ENCODE results near the gene CD320. TPM values are rescaled to one million over a fixed set of nuclear protein-coding genes. Genes with fewer than 3 reads are reported as not detected.

The CD320 gene
- total RNA-seq = 60.1 and 66.3 TPM in 2 replicates

GRCh38 chr19:8307965-8308866 is at the start of gene CD320:
CD320 (minus strand) TSS chr19:8308358; CDS start chr19:8308290, 68 bp downstream.

DNA sequence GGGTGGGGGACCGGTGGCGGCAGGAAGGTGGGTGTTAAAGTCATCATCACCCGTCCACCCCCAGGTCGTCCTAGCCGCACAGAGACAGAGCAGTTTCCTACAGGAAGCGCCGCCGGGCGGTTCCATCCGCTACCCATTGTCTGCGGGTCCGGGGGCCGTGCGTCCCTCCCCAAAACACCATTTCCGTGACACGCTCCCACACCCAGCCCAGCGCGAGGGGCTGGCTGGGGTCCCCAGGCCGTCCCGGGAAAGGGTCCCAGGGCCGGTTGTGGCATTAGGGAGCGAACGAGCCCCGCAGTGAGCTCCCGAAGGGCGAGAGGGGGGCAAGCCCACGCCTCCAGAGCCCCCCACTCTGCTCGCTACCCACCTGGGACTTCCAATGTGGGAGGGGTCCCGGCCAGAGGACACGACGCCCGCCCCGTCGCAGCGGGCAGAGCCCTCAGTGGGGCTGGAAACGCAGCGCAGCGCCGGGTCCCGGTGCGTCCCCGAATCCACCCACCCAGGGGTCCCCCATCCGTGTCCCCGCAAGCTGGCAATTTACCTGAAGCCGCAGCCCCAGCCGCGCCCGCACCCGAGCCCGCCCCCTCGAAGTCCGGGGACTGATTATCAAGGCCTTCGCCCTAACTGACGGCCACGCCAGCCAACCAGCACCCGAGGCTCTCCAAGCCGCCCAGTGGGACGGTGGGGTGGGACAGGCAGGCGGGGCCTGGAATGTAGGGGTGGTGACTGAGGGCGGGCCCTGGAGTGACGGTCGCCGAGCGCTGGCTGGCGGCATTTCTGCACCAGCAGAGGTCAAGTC is 34.7 kb upstream of the CD320 start, which contains the start of gene KANK3:
Gene KANK3 (minus strand): TSS at position 579 of the 799 bp plus-strand sequence. CDS start 5,434 bp downstream, outside the sequence.

GRCh38 chr19:8321067-8321985 is 13.2 kb upstream of the CD320 start, which contains the start of the genes NDUFA7 and RPS28:
NDUFA7 (minus strand) TSS chr19:8321375; CDS start chr19:8321358, 17 bp downstream.
RPS28 (plus strand) TSS chr19:8321496; CDS start chr19:8321531, 35 bp downstream.

Other genes with a start within 250 kb of the CD320 start
- not detected in 2 replicates for gene FBN3, start 158.8 kb downstream of the CD320 start, total RNA-seq
- 6.2 and 8.0 TPM in 2 replicates for gene CERS4, start 99.0 kb downstream of the CD320 start, total RNA-seq
- gene NDUFA7, start 13.0 kb upstream of the CD320 start, total RNA-seq = 36.6 and 43.3 TPM in 2 replicates
- 117 and 237 TPM in 2 replicates for gene RPS28, start 13.1 kb upstream of the CD320 start, total RNA-seq
- 31.8 and 76.4 TPM in 2 replicates for gene KANK3, start 34.9 kb upstream of the CD320 start, total RNA-seq
- gene ANGPTL4, start 55.8 kb upstream of the CD320 start, total RNA-seq = 11.7 and 94.7 TPM in 2 replicates
- 29.2 and 38.9 TPM in 2 replicates for gene RAB11B, start 82.0 kb upstream of the CD320 start, total RNA-seq
- 163 and 207 TPM in 2 replicates for gene MARCHF2, start 104.9 kb upstream of the CD320 start, total RNA-seq
- gene HNRNPM, start 136.6 kb upstream of the CD320 start, total RNA-seq = 45.4 and 68.0 TPM in 2 replicates
- gene PRAM1, start 194.3 kb upstream of the CD320 start, total RNA-seq = not detected in 2 replicates
- 3.9 and 4.9 TPM in 2 replicates for gene ZNF414, start 205.8 kb upstream of the CD320 start, total RNA-seq

Data from vein endothelial cell (primary cell).